NCI-H146 treated with DMSO at 0.1 percent for 48 hours (cell line): ENCODE data around the gene RTP5.
"Not testable (repeated sequence)": the region's sequence is repeated elsewhere in the genome, so short reads cannot be mapped to it uniquely, and the experiment has no call there.

Experiments
- DNase-seq: peaks from one replicate; lab custom pipeline; 2025; ENCODE audit not compliant: unreplicated experiment; lab: John Stamatoyannopoulos, UW

Gene RTP5

DNA sequence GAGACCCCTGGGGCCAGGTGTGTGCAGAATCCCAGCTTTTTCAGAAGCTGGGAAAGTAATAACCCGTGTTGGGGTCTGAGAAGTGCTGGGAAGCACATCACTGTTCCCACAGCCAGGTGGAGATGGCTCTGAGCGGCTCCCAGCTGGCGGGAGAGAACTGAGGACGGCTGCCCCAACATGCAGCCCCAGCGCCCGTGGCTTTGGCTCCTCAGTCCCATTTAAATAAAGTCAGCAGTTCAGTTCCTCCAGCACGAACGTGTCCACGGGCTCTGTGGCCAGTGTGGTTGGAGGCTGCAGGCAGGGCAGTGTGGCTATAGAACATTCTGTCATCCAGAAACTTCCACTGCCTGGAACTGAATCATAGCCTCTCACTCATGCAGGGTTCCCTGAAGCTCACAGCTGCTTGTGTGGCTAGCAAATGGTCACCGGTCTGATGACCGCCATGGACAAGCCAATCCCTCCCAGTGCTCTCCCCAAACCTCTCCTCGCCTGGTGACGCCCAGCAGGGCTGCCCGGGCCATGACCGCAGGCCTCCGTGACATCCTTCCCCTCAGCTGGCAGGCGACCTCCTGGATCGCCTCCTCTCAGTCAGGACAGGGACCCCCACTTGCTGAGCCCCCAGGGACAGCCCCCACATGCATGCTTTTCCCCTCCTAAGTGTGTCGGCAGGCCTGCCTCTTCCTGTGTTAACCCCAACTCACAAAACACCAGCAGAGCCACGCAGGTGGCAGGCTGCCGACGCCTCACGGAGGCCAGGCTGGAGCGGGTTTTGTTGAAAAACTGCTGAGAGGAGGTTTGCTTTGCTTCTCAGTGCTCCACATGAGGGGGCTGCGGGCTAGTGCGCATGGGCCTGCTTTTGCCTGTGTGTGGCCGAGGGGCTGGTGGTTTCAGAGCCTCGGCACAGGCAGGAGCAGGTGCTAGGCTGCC, 1.3 kb downstream of the RTP5 start:
- no peak for DNase-seq

DNA sequence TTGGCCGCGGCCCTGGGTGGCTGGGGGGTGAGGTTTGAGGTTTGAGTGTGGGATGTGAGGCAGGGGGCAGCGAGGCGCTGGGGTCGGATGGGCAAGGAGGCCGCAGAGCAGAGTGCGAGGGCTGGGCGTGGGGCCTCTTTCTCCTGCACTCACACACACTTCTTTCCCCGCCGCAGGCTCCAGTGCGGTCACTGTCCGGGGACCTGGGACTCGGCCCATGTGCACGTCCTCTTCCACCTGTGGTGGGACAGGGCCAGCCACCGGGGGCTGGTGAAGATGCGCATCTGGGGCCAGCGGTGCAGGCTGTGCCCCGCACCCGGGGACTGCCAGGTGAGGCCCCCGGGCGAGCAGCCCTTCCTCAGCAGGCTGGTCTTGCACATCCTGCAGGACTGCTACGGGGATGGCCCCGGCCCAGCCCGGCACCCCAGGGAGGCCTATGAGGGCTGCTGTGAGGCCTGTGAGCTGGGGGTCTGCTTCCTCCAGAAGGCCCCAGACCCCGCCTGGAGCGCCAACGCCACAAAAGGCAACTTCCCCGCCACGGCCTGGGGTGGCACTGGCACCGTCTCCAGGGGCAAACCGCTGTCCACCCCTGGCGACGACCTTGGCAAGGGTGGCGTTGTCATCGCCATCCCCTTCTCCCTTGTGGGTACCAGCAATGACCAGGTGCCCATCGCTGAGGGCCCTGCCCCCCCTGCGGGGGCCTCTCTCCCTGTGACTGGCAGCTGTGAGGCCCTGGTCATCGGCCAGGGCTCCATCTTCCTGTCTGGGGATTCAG, 2.2 kb downstream of the RTP5 start:
- DNase-seq, result no peak

DNA sequence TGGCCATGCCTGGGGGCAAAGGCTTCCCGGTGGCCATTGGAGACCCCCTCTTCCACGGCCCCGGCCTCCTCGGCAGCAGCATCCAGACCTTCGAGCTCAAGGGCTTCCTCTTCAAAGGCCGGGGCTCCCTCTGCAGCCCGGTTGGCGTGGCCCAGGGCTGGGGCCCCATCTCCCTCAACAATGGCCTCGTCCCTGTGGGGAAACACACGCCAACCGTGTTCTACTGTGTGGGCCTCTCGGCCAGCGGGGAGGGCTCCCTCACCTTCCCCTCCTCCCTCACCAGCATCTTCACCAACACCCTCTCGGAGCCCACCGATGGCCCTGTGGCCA, 2.7 kb downstream of the RTP5 start:
- DNase-seq, result no peak

DNA sequence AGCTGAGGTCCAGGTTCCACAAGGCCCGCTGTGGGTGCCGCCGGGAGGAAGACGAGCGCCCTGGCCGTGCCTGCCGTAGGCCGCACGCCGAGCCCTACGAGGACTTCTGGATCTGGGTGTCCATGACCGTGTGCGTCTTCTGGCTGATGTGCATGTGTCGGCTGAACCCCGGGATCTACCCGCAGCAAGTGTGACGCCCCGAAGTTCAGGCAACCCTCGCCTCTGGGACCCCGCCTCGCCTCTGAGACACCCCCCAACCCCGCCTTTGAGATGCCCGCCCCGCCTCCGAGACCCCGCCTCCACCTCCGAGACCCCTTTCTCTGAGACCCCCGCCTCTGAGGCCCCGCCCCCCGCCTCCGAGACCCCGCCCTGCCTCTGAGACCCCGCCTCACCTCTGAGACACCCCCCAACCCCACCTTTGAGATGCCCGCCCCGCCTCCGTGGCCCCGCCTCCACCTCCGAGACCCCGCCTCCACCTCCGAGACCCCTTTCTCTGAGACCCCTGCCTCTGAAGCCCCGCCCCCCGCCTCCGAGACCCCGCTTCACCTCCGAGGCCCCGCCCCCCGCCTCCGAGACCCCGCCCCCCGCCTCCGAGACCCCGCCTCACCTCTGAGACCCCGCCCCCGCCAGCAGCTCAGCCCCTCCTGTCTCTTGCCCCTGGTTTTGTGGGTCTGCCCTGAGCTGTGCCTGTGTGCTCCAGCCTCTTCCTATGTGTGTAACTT, 3.7 kb downstream of the RTP5 start:
- DNase-seq, result no peak

DNA sequence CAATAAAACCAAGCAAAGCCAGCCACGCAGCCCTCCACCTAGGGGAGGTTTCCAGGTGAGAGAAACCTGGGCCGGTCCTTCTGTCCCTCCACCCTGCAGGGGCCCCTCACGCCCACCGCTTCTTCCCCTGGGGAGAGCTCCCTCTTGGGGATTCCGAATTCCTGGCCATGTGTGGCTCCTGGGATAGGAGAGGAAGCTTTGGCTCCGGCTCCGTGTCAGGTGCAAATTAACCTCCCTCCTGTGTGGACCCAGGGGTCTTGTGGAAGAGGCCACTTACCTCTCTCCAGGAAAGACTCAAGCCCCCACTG, 4.2 kb downstream of the RTP5 start:
- no peak for DNase-seq

DNA sequence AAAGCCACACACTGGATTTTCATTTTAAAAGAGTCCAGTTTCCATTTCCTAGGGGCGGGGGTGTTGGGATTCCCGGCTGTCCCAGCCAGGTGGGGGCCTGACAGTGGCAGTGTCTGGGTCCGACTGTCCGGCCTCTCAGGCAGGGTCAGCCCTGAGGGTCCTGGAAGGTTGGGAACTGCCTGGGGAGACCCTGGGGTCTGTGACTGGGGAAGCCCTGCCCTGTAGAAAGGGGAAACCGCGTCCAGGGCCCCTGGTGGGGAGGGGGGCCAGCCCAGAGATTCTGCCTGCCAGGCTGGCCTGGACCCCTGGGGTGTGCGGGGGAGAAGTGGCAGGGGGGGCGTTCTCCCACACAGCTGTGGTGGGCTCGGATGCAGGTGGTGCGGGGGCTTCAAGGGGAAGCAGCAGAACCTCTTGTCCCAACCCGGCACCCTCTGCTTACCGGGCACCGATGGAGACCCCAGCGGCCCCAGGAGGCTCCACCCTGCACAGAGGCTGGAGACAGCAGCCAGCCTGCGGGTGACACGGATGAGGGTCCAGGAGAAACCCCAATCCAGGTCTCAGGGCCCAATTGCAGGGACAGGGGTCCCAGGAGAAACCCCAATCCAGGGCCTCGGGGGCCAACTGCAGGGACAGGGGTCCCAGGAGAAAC, 4.9 kb downstream of the RTP5 start:
- no peak for DNase-seq

DNA sequence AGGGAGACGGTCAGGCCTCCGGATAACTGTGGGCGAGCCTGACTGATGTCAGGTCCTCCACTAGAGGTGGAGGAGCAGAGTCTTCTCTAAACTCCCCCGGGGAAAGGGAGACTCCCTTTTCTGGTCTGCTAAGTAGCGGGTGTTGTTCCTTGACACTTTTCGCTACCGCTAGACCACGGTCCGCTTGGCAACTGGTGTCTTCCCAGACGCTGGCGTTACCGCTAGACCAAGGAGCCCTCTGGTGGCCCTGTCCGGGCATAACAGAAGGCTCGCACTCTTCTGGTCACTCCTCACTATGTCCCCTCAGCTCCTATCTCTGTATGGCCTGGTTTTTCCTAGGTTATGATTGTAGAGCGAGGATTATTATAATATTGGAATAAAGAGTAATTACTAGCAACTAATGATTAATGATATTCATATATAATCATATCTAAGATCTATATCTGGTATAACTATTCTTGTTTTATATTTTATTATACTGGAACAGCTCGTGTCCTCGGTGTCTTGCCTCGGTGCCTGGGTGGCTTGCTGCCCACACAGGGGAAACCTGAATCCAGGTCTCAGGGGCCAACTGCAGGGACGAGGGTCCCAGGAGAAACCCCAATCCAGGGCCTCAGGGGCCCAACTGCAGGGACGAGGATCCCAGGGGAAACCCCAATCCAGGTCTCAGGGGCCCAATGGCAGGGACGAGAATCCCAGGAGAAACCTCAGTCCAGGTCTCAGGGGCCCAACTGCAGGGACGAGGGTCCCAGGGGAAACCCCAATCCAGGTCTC, 6.4 kb downstream of the RTP5 start:
- not testable (repeated sequence) for DNase-seq

DNA sequence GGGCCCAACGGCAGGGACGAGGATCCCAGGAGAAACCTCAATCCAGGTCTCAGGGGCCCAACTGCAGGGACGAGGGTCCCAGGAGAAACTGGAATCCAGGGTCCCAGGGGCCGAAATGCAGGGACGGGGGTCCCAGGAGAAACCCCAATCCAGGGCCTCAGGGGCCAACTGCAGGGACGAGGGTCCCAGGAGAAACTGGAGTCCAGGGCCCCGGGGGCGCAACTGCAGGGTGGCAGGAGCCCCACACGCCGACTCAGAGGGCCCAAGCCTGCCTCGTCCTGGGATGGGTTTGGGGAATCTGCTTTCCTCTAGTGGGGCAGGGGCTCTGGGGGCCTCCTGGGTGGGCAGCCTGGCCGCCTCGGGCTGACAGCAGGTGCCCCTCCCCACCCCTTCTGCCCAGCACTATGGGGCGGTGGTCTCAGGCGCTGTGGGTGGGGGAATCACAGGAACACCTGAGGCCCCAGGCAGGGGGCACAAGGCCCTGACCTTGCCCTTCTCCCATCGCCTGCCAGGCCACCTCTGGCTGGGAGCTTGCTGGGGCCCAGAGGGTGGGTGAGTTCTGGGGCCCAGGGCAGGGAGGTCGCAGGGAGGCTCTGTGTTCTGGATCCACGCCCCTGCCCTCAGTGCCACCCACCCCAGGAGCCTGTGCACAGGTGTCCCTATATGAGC, 7.1 kb downstream of the RTP5 start:
- no peak for DNase-seq

DNA sequence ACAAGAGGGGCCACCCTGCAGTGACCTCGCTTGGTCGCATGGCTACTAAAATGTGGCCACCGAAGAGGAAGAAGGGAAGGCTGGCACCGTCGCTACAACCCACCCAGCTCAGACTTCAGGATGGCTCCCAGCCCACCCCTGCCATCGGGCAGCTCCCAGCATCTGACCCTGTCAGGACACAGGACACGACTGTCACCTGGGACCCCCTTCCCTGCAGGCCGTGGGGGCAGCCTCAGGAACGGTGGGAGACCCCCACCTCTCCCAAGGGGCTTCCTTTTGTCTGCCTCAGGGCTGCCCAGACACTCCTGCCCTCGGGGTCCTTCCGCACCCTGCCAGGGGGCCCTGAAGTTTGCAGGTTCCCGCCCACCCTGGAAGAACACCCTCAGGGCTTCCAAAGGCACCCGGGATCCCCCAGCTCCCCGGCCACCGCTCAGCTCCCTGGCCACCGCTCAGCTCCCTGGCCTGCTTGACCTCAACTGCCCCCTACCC, 7.7 kb downstream of the RTP5 start:
- no peak for DNase-seq

DNA sequence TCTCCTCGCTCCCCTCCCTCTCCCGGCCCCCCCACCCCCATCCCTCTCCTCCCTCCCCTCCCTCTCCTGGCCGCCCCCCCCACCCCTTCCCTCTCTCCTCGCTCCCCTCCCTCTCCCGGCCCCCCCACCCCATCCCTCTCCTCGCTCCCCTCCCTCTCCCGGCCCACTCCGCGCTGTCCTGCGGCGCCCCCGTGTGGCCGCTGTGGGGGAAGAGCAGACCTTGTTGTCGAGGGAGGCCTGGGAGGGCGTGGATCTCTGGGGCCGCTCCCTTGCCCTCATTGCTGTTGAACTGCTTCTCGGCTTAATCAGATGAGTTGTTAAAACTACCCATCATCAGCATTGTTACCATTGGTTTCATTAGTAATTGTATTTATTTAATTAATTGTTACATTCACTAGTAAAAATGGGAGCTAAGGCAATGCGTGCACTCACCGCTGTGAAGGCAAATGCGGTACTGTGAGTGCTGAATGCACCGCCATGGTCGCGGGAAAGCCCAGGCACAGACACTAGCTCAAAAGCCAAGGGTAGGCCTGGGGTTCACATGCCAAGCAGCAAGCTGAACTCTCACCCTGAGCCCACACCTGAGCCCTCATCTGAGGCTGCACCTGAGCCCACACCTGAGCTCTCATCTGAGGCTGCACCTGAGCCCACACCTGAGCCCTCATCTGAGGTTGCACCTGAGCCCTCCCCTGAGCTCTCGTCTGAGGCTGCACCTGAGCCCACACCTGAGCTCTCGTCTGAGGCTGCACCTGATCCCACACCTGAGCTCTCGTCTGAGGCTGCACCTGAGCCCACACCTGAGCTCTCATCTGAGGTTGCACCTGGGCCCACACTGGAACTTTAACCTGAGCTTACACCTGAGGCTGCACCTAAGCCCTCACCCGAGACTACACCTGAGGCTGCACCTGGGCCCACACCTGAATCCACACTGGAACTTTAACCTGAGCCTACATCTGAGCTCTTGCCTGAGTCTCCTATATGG, 8.8 kb downstream of the RTP5 start:
- peak; percentile 12 for DNase-seq

DNA sequence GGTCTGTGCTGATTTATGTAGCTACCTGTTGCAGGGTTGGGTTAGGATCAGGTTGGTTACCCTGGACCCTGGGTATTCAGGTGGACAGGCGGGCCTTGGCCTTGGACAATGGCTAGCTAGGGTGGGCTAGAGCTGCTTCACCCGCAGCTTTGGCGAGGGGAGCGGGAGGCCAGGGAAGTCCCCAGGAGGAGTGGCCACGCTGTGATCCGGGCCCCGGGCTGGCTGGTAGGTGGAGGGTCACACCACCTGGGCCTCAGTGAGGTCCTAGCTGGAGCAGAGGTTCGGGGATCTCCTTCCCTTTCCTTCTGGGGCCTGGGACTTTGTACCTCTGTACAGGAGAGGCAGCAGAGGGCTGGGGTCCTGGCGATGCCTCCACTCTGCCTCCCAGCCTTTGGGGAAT, 9.8 kb downstream of the RTP5 start:
- DNase-seq, result no peak

DNA sequence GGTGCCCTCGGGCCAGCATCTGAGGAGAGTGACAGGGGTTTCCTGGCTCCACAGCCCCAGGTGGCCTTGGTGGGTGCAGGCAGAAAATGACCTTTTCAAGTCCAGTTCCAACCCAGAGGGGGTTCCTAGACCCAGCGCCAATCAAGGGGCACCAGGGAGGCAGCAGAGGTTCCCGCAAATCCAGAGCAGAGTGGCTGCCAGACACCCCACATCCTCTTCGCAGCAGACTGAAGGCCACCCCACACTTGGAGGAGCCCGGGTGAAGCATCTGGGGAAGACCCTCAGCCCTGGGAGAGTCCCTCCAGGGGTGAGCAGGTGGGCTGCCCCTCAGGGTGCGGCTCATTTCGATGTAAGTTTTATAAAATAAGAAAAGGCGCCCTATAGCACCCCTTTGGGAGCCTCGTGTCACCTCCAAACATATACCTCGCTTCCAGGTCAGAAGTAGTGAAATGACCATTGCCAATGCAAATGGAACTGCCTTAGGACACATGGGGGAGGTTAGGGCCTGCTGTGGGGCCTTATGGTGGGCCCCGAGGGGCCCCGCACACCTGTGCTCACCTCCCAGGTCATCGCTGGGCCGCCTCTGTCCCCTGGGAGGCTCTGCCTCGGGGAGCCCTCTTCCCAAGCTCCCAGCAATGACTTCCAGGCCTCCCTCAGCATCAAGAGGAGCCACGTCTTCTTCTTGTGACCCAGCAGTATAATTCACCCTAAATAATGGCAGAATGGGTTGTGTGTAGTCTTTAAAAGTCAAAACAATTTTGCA, 11.0 kb downstream of the RTP5 start:
- no peak for DNase-seq

DNA sequence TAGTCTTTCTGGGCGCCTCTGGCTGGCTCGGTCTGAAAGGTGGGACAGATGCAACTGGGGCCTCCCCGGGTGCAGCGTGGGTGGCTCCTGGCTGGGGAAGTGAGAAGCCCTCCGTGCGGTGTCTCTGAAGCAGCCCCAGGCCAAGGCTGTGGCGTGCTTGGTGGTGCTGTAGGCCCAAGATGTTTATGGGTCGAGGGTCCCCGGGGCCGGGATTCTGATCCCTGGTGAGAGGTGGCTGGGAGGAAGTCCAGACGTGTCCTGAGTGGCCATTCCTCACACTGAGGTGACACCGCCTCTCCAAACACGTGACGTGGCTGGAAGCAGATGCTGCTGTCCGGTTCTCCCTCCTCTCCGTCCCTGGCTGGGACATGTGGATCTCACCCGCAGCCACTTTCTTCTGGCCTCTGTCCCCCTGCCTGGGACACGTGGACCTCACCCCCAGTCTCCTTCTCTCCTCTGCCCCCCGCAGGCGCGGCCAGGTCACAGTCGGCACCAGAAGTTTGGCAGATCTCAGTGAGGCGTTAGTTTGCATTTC, 12.6 kb downstream of the RTP5 start:
- DNase-seq, result peak; percentile 13

DNA sequence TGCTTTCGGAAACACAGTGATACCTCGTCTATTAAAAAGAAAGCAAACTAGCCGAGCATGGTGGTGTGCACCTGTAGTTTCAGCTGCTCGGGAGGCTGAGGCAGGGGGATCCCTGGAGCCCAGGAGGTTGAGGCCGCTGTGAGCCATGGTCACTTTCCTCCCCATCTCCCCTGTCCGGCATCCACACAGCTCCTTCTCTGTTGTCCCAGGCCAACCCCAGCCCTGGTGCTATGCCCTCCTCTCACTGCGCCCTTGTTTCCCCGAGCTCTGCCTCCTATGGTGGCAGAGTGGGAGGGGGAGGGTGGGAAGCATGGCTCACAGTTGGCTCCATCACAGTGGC, 15.4 kb downstream of the RTP5 start:
- no peak for DNase-seq

DNA sequence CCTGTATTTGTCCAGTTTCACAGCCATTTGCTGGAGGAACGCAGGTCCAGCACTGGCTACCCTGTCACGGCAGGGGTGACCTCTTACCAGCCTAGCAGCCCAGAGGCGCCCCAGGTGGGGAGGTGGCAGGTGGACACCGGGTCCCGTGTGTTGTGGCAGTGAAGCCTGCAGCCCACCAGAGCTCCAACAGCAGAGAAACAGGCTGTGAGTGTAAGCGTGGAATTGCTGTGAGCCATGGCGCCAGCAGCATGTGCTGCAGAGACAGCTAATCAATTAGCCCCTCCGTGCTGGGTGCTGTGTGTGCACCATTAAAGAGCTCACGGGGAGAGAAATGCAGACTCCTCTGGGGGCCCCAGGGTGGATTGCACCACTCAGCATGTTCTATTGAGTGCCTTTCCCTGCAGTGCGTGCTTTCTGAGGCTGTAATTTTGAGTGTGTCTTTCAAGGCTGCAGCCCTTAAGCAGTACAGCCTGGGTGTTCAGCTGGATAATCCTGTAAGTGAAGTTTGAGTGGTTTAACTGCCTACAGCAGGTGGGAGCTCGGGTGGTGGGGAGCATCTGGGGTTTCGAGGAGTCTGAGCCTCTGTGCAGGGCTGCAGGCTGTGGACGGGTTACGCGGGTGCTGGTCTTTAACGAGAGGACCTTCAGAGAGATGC, 15.9 kb downstream of the RTP5 start:
- no peak for DNase-seq

DNA sequence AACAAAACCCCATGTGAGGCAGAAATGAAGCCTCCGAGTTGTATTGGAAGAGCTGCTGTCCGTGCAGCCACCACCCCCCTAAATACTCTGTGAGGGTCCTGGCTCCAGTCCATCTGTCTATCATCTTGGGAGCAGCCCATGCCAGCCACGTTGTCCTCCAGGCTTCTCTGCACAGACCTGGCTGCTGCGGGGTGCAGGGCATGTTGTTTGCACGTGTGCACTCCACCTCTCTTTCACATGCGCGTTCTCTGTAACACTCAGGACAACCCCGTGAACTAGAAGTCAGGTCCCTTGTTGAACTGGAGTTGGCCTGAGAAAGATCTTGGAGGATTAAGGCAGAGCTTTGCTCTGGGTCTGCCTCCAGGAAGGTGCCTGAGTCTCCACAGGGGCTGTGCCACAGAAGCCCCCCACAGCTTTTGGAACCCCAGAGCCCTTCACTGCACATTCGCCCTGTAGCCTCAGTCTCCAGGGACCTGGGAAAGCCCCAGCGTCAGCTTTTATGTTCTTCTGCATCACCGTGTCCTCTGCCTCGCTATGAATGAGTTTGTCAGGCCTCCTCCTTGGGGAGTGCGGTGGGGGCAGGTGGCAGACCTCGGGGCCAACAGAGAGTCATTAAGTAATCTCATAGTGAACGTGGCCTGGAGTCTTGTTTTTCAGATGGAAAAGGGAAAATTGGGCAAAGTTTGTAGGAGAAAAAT, 16.6 kb downstream of the RTP5 start:
- no peak for DNase-seq
